COR-L47 (cell line): ENCODE measurements around the gene SPEM3.
"Not testable (repeated sequence)": the region's sequence is repeated elsewhere in the genome, so short reads cannot be mapped to it uniquely, and the experiment has no call there.

Experiments used
- DNase-seq: peaks from one replicate; lab custom pipeline; 2025; lab: John Stamatoyannopoulos, UW

Gene SPEM3

DNA sequence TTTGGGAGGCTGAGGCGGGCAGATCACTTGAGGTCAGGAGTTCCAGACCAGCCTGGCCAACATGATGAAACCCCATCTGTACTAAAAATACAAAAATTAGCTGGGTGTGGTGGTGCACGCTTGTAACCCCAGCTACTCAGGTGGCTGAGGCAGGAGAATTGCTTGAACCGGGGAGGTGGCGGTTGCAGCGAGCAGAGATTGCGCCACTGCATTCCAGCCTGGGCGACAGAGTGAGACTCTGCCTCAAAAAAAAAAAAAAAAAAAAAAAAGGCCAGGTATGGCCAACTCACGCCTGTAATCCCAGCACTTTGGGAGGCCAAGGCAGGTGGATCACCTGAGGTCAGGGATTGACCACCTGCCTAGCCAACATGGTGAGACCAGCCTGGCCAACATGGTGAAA lies 46.1 kb downstream of the SPEM3 start:
- not testable (repeated sequence) for DNase-seq

DNA sequence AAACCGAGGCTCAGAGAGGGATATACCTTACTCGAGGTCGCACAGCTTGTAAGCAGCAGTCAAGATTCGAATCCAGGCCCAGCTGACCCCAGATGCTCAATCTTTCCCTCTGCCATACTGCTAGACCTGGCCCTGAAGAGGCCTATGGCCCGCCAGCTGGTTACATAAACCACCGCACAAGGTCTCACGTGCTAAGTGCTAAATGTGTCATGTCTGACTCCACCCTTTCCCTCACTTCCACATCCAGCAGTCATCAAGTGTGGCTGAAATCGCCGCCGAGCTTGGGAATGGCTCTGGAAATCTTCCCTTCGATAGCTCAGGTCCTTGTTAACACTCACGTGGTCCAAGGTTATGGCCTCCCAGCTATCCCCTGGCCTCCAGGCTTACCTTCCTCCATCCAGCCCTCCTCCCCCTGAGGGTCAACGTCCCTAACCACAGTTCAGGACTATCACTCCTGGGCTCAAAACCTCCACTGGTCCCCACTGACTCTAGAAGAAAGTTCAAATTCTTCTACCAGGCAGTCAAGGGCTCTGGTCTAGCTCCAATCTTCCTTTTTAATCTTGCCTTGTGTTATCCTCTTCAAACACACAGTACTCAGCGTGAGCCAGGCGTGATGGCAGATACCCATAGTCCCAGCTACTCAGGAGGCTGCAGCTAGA lies 47.2 kb downstream of the SPEM3 start:
- DNase-seq: no peak

DNA sequence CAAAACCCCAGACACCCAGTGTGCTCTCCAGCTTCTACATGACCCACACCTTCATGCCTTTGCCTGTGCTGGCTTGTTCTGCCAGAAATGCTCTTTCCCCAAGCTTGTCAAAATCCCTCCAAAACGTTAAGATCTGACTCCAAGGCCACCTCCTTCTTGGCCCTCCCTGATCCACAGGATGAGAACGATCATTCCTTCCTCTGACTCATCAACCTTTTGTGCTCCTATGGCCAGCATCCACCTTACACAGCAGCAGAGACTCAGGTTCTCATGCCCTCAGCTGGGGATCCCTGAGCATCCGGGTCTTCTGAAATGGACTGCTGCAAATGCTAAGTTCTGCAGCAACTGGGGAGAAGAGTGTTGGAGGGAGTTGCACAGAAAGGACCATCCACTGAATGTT lies 47.8 kb downstream of the SPEM3 start:
- no peak for DNase-seq

DNA sequence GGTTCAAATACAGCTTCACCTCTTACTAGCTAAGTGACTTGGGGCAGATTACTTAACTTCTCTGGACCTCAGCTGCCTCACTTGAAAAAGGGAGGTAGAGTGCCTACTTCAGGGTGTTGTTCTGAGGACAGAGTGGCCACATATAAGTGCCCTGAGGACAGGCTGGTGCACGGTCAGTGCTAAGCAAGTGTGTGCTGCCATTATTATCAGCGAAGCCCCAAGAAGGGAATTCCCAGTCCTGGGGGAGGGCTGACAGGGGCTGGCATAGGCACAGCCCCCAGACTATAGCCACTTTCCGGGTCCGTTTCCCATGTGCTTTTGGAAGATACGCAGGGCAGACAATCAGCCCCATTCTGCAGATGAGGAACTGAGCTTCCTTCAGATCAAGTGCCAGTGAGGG lies 48.3 kb downstream of the SPEM3 start:
- no peak for DNase-seq

DNA sequence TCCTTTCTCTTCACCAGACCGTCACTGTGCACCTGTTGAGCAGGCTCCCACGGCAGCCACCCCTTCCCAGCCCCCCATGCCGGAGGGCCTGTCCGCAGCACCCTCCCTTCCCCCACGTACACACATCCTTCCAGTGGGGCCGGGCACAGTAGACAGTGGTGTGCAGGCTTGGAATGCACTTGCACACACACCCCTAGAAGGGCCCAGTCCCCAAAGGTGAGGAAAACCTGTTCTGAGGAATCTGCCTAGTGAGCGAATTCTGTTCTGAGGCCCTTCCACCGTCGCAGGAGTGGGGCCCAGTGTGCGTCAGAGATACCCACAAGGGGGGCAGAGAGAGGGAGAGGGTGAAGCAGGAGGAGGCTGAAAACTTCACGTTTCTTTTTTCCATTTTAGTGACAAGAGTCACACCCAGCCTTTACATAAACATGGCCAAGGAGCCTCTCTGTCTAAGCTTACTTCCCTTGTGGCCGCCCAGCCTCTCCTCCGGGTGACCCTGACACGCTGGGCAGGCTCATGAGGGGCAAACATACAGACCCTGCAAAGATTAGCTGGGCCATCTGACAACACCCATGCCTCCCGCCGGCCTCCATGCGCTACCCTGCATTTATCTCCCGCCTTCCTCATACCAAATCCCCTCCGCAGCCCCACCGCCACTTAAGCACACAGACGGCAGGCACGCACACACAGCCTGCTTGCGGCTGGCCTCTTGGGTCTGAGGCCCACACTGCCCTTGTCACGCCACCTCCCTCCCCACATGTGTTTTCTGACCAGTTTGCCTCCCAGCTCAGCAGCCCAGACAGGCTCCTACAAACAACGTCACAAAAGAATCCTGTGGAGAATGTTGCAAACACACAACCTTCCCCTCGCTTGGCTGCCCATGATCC lies 49.0 kb downstream of the SPEM3 start:
- DNase-seq: no peak

DNA sequence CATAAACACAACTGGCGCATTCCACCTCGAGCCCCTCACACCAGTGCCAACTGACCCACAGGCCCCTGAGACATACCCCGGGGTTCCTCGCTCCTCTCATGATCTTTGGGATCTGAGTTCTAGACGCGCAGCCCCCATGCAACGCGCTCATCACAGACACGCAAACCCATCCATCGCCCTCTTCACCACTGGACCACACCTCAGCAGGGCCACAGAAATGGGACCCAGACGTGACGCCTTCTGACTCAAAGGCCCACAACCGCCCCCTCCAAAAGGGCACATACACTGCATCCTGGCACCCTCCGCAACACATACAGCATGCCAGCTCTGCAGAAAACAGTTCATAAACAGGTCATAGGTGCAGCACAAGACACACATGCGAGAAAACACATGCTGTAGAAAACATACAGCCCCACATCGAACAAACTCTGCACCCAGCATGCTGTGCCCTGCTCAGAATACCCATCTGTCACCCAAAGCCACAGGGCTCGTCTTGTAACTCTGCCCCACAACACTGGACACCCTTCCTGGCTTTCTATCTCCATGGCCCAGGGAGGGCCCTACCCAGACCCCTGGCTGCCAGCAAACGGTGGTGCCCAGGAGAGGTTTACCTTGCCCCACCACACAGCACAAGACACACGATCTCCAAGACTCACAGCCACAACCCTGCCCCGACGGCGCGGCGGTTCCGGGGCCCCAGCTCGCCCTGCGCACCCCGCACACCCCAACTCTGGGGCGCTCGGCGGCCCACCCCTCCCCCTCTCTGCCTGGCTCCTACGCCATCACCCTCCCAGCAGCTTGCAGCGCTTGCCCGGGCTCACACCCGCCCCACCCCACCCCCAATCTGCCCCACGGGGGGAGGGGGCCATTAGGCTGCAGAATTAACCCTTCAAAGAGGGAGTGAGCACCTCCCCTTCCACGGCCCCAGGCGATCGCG lies 49.9 kb downstream of the SPEM3 start:
- DNase-seq: no peak

DNA sequence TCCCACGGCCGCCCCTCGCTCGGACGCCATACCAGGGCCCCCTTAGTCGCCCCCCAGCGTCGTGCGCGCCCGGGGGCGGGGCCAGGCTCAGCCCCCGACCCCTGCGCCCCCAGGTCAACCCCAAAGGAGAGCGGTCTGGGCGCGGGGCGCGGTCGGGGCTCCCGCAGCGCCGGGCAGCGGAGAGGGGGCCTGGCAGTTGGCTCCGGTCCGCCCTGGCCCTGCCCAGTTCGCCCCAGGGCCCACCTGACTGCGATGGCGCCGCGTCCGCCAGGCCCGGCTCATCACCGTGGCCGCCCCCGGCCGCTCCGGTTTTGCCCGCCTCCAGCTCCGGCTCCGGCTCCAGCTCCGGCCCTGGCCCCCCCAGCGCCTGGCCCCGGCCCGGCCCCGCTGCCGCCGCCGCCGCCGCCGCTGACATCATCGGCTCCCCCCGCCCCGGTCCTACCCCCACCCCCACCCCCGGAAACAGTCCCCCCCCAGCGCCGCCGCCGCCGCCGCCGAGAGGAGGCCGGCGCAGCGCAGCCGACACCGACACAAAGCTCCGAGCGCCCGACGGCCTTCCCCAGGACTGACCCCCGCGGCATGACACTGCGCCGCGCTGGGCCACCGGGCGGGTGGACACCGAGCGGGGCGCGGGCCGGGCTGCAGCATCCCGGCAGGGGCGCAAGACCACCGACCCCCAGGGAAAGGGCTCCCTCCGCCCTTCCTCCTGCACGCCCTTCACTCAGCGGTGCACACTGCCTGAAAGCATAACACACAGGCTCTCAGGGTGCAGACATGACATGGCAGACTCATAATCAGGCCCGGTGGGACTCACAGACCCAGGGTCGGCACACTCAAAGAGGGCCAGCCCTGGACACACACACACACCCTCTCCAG lies 50.8 kb downstream of the SPEM3 start, which contains the start of gene ZBTB4:
Gene ZBTB4, minus strand, starts transcription at position 419 of the 876 bp plus-strand sequence. CDS start 12,830 bp downstream, outside the sequence.
- no peak for DNase-seq

DNA sequence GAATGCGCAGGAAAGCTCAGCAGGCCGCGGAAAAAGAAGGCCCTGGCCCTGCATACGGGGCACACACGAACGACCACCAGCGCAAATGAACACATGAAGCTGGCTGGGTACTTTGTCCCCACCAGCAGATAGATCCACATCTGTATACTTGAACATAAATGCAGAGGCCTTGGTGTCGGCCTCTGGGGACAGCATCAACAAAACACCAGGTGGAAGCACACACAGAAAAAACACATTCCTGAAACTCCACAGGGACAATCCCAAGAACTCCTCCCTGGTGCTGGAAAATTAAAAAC lies 51.4 kb downstream of the SPEM3 start:
- no peak for DNase-seq

DNA sequence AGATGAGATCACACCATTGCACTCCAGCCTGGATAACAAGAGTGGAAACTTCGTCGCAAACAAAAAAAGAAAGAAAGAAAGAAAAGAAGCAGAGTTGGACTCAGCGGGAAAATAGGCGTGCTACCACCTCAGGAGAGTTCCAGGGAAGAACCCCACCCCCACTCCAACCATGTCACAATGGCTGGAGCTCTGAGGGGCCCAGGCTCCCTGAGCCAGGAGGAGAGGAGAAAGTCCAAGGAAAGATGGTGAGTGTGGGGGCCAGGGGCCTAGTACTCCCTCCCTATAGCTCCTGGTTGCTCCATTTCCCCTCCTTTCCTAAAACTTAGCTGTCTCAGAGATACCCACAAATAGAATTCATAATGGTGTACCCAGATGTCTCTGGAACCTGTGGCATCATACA lies 52.6 kb downstream of the SPEM3 start, which contains the start of gene SLC35G6:
Gene SLC35G6, plus strand, starts transcription at position 172 of the 400 bp plus-strand sequence. Its CDS starts 71 bp downstream, at position 243.
- not testable (repeated sequence) for DNase-seq

DNA sequence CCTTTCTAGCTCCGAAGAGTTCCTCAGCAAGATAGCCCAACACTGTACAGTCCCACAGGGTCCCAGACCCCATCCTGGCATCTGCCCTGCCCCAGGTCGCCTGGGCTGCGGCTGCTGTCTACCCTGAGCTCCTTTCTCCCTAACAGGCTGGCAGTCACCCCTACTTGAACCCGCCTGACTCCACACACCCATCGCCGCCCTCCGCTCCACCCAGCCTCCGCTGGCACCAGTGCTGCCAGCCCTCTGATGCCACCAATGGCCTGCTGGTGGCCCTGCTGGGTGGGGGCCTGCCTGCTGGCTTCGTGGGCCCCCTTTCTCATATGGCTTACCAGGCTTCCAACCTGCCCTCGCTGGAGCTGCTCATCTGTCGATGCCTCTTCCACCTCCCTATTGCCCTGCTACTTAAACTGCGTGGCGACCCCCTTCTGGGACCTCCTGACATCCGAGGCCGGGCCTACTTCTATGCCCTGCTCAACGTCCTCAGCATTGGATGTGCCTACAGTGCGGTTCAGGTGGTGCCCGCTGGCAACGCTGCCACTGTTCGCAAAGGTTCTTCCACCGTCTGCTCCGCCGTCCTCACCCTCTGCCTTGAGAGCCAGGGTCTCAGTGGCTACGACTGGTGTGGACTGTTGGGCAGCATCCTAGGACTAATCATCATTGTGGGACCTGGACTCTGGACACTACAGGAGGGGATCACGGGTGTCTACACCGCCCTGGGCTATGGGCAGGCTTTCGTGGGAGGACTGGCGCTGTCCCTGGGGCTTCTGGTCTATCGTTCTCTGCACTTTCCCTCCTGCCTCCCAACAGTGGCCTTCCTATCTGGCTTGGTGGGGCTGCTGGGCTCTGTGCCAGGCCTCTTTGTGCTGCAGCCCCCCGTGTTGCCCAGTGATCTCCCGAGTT lies 53.4 kb downstream of the SPEM3 start:
- DNase-seq: not testable (repeated sequence)
